ENCODE data around the gene WWOX. TPM values are rescaled to one million over a fixed set of nuclear protein-coding genes. Genes with fewer than 3 reads are reported as not detected.
A peak's percentile ranks its signal among the peaks of the same experiment; 100 is the strongest.

WWOX gene
- total RNA-seq, 1 donor from 2014 or later = 11.2 TPM

- no peak for ATAC-seq
Observed at GRCh38 chr16:78439646-78440045, 340.2 kb downstream of the WWOX start.

GRCh38 chr16:78441298-78441697 is 341.8 kb downstream of the WWOX start:
- no peak for ATAC-seq

GRCh38 chr16:78443542-78444364 is 344.3 kb downstream of the WWOX start:
- no peak for ATAC-seq

- no peak for ATAC-seq
Observed at GRCh38 chr16:78445818-78446217, 346.4 kb downstream of the WWOX start.

GRCh38 chr16:78446486-78446885 is 347.0 kb downstream of the WWOX start:
- ATAC-seq = no peak

GRCh38 chr16:78446992-78447563 is 347.6 kb downstream of the WWOX start:
- ATAC-seq = no peak

- no peak for ATAC-seq
Observed at GRCh38 chr16:78448658-78449271, 349.3 kb downstream of the WWOX start.

- ATAC-seq = no peak
Observed at GRCh38 chr16:78450255-78450654, 350.8 kb downstream of the WWOX start.

- ATAC-seq = no peak
Observed at GRCh38 chr16:78452025-78452555, 352.6 kb downstream of the WWOX start.

GRCh38 chr16:78455861-78456260 is 356.4 kb downstream of the WWOX start:
- ATAC-seq = no peak

GRCh38 chr16:78458588-78458987 is 359.1 kb downstream of the WWOX start:
- no peak for ATAC-seq

GRCh38 chr16:78460428-78460827 is 361.0 kb downstream of the WWOX start:
- ATAC-seq = peak; percentile 44

GRCh38 chr16:78461087-78461486 is 361.6 kb downstream of the WWOX start:
- no peak for ATAC-seq

- peak; percentile 78 for ATAC-seq
Observed at GRCh38 chr16:78461496-78462287, 362.2 kb downstream of the WWOX start.

- ATAC-seq = no peak
Observed at GRCh38 chr16:78462288-78463208, 363.1 kb downstream of the WWOX start.

GRCh38 chr16:78463591-78463990 is 364.1 kb downstream of the WWOX start:
- ATAC-seq = no peak

- no peak for ATAC-seq
Observed at GRCh38 chr16:78464833-78465232, 365.4 kb downstream of the WWOX start.

- no peak for ATAC-seq
Observed at GRCh38 chr16:78465730-78466129, 366.3 kb downstream of the WWOX start.

GRCh38 chr16:78469787-78470186 is 370.3 kb downstream of the WWOX start:
- no peak for ATAC-seq

- no peak for ATAC-seq
Observed at GRCh38 chr16:78473031-78473699, 373.7 kb downstream of the WWOX start.

GRCh38 chr16:78474762-78475161 is 375.3 kb downstream of the WWOX start:
- no peak for ATAC-seq
